Measurements from ENCODE around the gene ZCCHC12. TPM values are rescaled to one million over a fixed set of nuclear protein-coding genes. Genes with fewer than 3 reads are reported as not detected.
"Not testable (repeated sequence)": the region's sequence is repeated elsewhere in the genome, so short reads cannot be mapped to it uniquely, and the experiment has no call there.

ZCCHC12 gene
- total RNA-seq = not detected
- long read RNA-seq = 0 reads

- intact Hi-C loops (cut with micrococcal nuclease) = no loop called here
- peak; percentile 57 for DNase-seq
- ATAC-seq = peak; percentile 61
Observed at GRCh38 chrX:118823263-118824172, at the start of gene ZCCHC12. TSS of gene ZCCHC12 (plus strand) at chrX:118823824. CDS start at chrX:118825245, 1,421 bp downstream.

GRCh38 chrX:118779581-118779980, 44.0 kb upstream of the ZCCHC12 start:
- DNase-seq = no peak
- intact Hi-C loops (cut with micrococcal nuclease) = no loop called here
- ATAC-seq = no peak

DNA sequence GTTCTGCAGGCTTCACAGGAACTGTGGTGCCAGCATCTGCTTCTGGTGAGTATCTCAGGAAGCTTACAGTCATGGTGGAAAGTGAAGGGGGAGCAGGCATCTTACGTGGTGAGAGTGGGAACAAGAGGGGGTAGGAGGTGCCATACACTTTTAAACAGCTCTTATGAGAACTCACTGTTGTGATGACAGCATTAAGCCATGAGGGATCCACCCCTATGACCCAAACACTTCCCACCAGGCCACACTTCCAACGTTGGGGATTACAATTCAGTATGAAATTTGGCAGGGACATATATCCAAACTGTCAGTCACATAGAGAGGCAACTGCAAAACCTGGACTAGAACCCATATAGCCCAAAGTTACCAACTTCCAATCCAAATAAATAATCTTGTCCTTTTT, 43.1 kb upstream of the ZCCHC12 start:
- no peak for DNase-seq
- intact Hi-C loops (cut with micrococcal nuclease) = no loop called here
- no peak for ATAC-seq

DNA sequence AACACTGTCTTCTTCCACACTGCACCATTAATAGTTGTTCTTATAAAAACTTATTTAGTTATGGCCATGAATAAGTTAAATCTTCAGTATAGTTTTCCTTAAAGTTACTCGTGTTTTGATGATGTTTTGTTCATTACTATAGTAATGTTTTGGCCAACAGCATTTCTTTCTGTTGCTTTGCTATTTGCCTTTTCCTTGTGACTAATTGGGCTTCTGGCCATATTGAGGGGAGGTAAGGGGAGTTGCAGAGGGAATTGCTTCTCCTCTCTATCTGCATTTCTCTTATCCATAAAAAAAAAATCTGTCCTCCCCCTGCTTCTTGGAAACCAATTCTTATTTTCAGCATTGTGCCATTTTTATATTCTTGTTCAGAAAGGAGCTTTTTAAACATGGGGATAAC, 42.7 kb upstream of the ZCCHC12 start:
- no peak for ATAC-seq
- no peak for DNase-seq
- intact Hi-C loops (cut with micrococcal nuclease) = no loop called here

DNA sequence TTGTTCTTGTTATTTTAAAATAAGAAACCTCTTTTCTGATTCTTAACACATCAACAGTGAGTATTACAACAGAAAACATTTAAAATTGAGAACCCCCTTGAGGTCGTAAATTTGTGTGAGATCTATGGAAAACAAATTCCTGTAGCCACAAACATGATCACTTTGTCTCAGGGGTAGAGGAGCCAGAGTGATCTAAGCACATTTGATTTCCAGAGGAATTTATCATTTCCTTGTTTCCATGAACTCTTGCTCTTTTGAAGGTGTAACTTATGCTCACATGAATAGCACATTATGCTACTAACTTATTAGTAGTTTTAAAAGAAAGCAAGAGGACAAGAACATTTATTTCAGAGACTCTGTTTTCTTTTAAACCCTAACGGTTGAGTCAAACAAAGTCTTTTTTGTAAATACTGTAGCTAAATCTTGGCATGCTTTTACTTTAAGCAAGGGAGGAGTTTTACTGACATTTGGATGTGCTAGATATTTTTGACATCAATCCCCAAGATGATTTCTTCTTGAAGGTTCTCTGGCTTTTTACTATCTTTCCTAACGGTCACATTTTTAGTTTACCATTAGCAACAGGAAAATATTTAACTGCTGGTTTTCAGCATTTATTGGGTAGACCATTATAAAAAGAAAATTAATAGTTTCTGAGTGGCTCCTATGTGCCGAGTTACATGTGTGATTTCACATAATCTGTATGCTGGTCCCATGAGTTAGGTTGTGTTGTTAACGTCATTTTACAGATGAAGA, 27.9 kb upstream of the ZCCHC12 start:
- intact Hi-C loops (cut with micrococcal nuclease) = no loop called here
- ATAC-seq (no peak), DNase-seq (no peak)

GRCh38 chrX:118802857-118803256, 20.8 kb upstream of the ZCCHC12 start:
- DNase-seq (no peak), ATAC-seq (peak; percentile 18)
- intact Hi-C loops (cut with micrococcal nuclease) = loop anchor here (10.0 kb wide), 1 partner anchor 158 kb away; no protein-coding TSS in a partner anchor

GRCh38 chrX:118807151-118808017, 16.2 kb upstream of the ZCCHC12 start:
- no peak for DNase-seq
- intact Hi-C loops (cut with micrococcal nuclease) = loop anchor here (10.0 kb wide), 1 partner anchor 163 kb away; no protein-coding TSS in a partner anchor
- ATAC-seq = peak; percentile 45

DNA sequence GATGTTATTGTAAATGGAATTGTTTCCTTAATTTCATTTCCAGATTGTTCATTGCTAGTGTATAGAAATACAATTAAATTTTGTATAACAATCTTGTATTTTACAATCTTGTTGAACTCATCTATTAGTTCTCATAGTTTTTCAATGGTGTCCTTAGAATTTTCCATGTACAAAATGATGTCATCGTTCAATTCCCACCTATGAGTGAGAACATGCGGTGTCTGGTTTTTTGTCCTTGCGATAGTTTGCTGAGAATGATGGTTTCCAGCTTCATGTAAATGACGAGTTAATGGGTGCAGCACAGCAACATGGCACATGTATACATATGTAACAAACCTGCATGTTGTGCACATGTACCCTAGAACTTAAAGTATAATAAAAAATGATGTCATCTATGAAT, 6.4 kb upstream of the ZCCHC12 start:
- ATAC-seq; intact Hi-C loops (cut with micrococcal nuclease); DNase-seq: not testable (repeated sequence)

GRCh38 chrX:118824173-118824730, 628 bp downstream of the ZCCHC12 start:
- no peak for DNase-seq
- intact Hi-C loops (cut with micrococcal nuclease) = no loop called here
- ATAC-seq = no peak

DNA sequence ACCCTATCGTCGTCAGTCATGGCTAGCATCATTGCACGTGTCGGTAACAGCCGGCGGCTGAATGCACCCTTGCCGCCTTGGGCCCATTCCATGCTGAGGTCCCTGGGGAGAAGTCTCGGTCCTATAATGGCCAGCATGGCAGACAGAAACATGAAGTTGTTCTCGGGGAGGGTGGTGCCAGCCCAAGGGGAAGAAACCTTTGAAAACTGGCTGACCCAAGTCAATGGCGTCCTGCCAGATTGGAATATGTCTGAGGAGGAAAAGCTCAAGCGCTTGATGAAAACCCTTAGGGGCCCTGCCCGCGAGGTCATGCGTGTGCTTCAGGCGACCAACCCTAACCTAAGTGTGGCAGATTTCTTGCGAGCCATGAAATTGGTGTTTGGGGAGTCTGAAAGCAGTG, 1.6 kb downstream of the ZCCHC12 start:
- intact Hi-C loops (cut with micrococcal nuclease) = no loop called here
- ATAC-seq (no peak), DNase-seq (peak; percentile 18)

DNA sequence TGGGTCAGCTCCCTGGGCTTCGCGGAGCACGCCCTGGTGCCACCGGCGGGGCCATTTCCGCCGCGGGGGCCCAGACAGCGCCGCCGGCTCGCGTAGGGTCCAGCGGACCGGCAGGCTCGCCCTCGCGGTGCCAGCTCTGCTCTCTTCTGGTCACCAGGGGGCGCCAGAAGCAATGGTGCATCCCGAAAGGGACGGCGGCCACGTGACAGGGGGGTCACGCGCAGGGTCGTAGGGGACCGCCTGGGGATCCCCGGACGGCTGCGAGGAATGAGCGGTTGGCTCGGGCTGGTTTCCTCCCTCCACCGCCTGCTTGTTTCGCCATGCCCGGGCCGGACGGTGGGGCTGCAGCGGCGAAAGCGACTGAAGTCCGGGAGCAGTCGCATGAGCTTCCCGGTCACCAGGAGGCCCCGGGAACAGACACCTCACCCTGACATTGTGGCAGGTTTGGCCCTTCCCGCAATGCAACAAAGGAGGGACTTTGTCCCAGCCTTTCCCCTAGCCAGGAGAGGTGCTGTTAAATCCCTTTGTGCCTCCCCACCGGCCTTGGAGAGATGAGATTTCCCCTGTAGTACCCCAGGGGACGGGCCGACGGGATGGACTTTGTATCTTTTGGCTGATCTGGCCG, 15.8 kb downstream of the ZCCHC12 start:
- intact Hi-C loops (cut with micrococcal nuclease) = no loop called here
- peak; percentile 98 for ATAC-seq

GRCh38 chrX:118847676-118848075, 24.1 kb downstream of the ZCCHC12 start:
- ATAC-seq = peak; percentile 48
- DNase-seq = no peak
- intact Hi-C loops (cut with micrococcal nuclease) = loop anchor here (5.0 to 10.0 kb wide), 2 partner anchors 157 to 220 kb away; no protein-coding TSS in a partner anchor

More for the DNA sequence above, 15.8 kb downstream of the ZCCHC12 start:
- peak; percentile 88 for DNase-seq

GRCh38 chrX:118853596-118853995, 30.0 kb downstream of the ZCCHC12 start:
- no peak for ATAC-seq
- DNase-seq = no peak
- intact Hi-C loops (cut with micrococcal nuclease) = no loop called here

DNA sequence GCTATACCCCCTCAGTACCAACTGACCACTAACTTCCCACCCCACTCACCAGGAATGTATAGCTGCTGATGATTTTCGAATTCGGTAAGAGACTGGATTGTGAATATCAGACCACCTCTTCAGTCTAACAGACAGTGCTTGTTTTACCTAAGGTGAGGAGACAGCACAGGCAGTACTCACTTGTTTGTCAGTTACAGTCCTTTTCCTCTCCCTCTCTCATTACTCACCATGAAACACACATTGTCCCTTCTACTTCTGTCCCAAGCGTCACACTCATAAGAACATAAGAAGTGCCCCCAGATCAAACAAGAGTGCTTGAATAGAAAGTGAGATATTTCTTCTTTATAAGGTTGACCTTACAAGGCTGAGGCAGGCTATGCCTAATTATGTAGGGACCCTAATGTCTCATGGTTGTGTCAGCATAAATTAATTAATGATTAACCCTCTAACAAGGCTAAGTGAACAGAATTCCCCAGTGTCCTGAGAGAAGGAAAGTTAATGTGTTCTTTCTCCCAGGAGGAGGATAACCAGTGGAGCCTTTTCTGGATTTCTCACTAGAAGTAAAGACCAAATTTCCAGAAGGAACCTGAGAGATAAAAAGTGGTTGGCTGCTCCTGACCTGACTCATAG, 32.2 kb downstream of the ZCCHC12 start:
- ATAC-seq (no peak), DNase-seq (no peak)
- intact Hi-C loops (cut with micrococcal nuclease) = no loop called here

- ATAC-seq = no peak
- intact Hi-C loops (cut with micrococcal nuclease) = no loop called here
- DNase-seq = no peak
Observed at GRCh38 chrX:118857006-118857405, 33.4 kb downstream of the ZCCHC12 start.

- intact Hi-C loops (cut with micrococcal nuclease) = no loop called here
- no peak for ATAC-seq
- DNase-seq = no peak
Observed at GRCh38 chrX:118861338-118861737, 37.7 kb downstream of the ZCCHC12 start.

- intact Hi-C loops (cut with micrococcal nuclease) = no loop called here
- ATAC-seq (no peak), DNase-seq (peak; percentile 23)
Observed at GRCh38 chrX:118862091-118862490, 38.5 kb downstream of the ZCCHC12 start.

DNA sequence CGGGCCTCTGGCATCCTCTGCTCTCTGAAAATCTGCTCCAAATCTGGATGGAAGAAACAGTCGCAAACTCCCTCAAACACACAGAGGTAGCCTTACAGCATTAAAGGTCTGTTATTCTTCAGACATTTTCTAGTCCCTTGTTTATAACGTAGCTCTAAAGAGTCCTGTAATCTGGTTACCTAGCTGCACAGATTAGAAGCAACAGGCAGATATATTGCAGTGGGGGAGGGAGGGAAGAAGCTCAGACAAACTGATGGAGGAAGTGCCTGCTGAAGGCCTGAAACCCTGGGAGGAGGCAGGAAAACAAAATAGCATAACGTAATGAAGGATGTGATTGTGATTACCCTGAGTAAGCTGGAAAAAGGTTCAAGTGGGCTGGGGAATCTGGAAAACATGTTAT, 39.4 kb downstream of the ZCCHC12 start:
- DNase-seq = no peak
- intact Hi-C loops (cut with micrococcal nuclease) = no loop called here
- ATAC-seq = no peak
